Fibroblast of skin of left biceps (primary cell): ENCODE data around the gene IFT25.
"Not testable (repeated sequence)": the region's sequence is repeated elsewhere in the genome, so short reads cannot be mapped to it uniquely, and the experiment has no call there.

Experiments
- DNase-seq, 2 experiments: peaks; one replicate each; pipeline ENCODE4 v3.0.0-alpha.2; 2013; ENCODE audit warnings: low read depth in 2 of 2

The IFT25 gene

GRCh38 chr1:53889304-53890298, 55.9 kb downstream of the IFT25 start, which contains the start of gene YIPF1:
Gene YIPF1 (minus strand): TSS chr1:53889797. CDS start chr1:53888937, 860 bp downstream.
- peak; percentile 67 to 70 for DNase-seq

- no peak for DNase-seq
These were observed 56.8 kb downstream of the IFT25 start for GRCh38 chr1:53888681-53889080.

GRCh38 chr1:53883600-53883999, 61.9 kb downstream of the IFT25 start:
- DNase-seq, result not testable (repeated sequence)

GRCh38 chr1:53881853-53882252, 63.6 kb downstream of the IFT25 start:
- DNase-seq, result not testable (repeated sequence)

GRCh38 chr1:53878492-53879105, 66.9 kb downstream of the IFT25 start:
- DNase-seq, result no peak

- DNase-seq, result not testable (repeated sequence)
These were observed 70.3 kb downstream of the IFT25 start for GRCh38 chr1:53875150-53875549.

GRCh38 chr1:53871773-53872484, 73.6 kb downstream of the IFT25 start:
- DNase-seq, result no peak
